ENCODE data around the gene SNX25. TPM values are rescaled to one million over a fixed set of nuclear protein-coding genes. Genes with fewer than 3 reads are reported as not detected.

Gene SNX25
- total RNA-seq, 1 donor from 2014 or later: 29.5 TPM

- DNase-seq (ENCODE audit: low read depth) (no peak), FAIRE-seq (no peak)
- peaks cover 17% of the 10 kb centered on the region for H3K36me3 Mint-ChIP-seq (ENCODE audit: low read depth, unreplicated experiment)
- H3K9me3 ChIP-seq (ENCODE audit: insufficient read depth, low read depth, low read length): no peaks in the 10 kb centered on the region
- H4K20me1 ChIP-seq (ENCODE audit: insufficient read depth, low read length): no peaks in the 10 kb centered on the region
- H3K9ac ChIP-seq (ENCODE audit: low read length): no peak overlapping the region
- H3K27ac ChIP-seq (ENCODE audit: low read depth, low read length): no peak overlapping the region
- no peak overlapping the region for H2AFZ ChIP-seq (ENCODE audit: low read depth, low read length)
- no peaks in the 10 kb centered on the region for H3K27me3 Mint-ChIP-seq (ENCODE audit: low read depth, unreplicated experiment)
- H3K36me3 ChIP-seq (ENCODE audit: insufficient read depth, low read length): peaks cover 34% of the 10 kb centered on the region
- H3K4me2 ChIP-seq (ENCODE audit: low read length): no peak overlapping the region
- no peak overlapping the region for H3K4me3 ChIP-seq (ENCODE audit: insufficient read depth, low read depth, low read length)
- peaks cover 5% of the 10 kb centered on the region for H3K4me1 Mint-ChIP-seq (ENCODE audit: low read depth, unreplicated experiment)
- peaks cover 3% of the 10 kb centered on the region for H3K9me3 Mint-ChIP-seq (ENCODE audit: unreplicated experiment)
- no peaks in the 10 kb centered on the region for H3K27me3 ChIP-seq (ENCODE audit: insufficient read depth, low read length)
- H3K27ac Mint-ChIP-seq (ENCODE audit: unreplicated experiment): no peak overlapping the region
- no peak overlapping the region for H3K4me3 Mint-ChIP-seq (ENCODE audit: unreplicated experiment)
- H3K4me1 ChIP-seq (ENCODE audit: insufficient read depth, low read length): no peaks in the 10 kb centered on the region
- H3K79me2 ChIP-seq (ENCODE audit: insufficient read depth, low read length): no peaks in the 10 kb centered on the region
- TF ChIP-seq EZH2 (IDR thresholded peaks at IDR 0.05; ENCODE audit: insufficient read depth, low read length): no peak
- no peak for TF ChIP-seq CTCF (IDR thresholded peaks at IDR 0.05; ENCODE audit: insufficient read depth, low read depth, low read length)
These were observed 202.5 kb downstream of the SNX25 start for GRCh38 chr4:185411849-185412248.

- Histone ChIP-seq H3K79me2 (ENCODE audit: insufficient read depth, low read length) (no peaks in the 10 kb centered on the region), H3K4me1 (ENCODE audit: insufficient read depth, low read length) (no peaks in the 10 kb centered on the region), H3K9ac (ENCODE audit: low read length) (no peak overlapping the region), H3K9me3 (ENCODE audit: insufficient read depth, low read depth, low read length) (no peaks in the 10 kb centered on the region), H3K4me2 (ENCODE audit: low read length) (no peak overlapping the region), H2AFZ (ENCODE audit: low read depth, low read length) (no peak overlapping the region), H4K20me1 (ENCODE audit: insufficient read depth, low read length) (no peaks in the 10 kb centered on the region), H3K27me3 (ENCODE audit: insufficient read depth, low read length) (no peaks in the 10 kb centered on the region), H3K27ac (ENCODE audit: low read depth, low read length) (no peak overlapping the region), H3K4me3 (ENCODE audit: insufficient read depth, low read depth, low read length) (no peak overlapping the region), H3K36me3 (ENCODE audit: insufficient read depth, low read length) (peaks cover 34% of the 10 kb centered on the region)
- H3K4me3 Mint-ChIP-seq (ENCODE audit: unreplicated experiment): no peak overlapping the region
- TF ChIP-seq EZH2 (IDR thresholded peaks at IDR 0.05; ENCODE audit: insufficient read depth, low read length) (no peak), CTCF (IDR thresholded peaks at IDR 0.05; ENCODE audit: insufficient read depth, low read depth, low read length) (no peak)
- FAIRE-seq: no peak
- H3K36me3 Mint-ChIP-seq (ENCODE audit: low read depth, unreplicated experiment): peaks cover 17% of the 10 kb centered on the region
- peaks cover 3% of the 10 kb centered on the region for H3K9me3 Mint-ChIP-seq (ENCODE audit: unreplicated experiment)
- H3K4me1 Mint-ChIP-seq (ENCODE audit: low read depth, unreplicated experiment): peaks cover 5% of the 10 kb centered on the region
- no peaks in the 10 kb centered on the region for H3K27me3 Mint-ChIP-seq (ENCODE audit: low read depth, unreplicated experiment)
- no peak for DNase-seq (ENCODE audit: low read depth)
- H3K27ac Mint-ChIP-seq (ENCODE audit: unreplicated experiment): no peak overlapping the region
These were observed 203.0 kb downstream of the SNX25 start for GRCh38 chr4:185412412-185412811.

Other genes with a start within 250 kb of the SNX25 start
- gene HELT, start 191.1 kb upstream of the SNX25 start, total RNA-seq: not detected in 2 replicates
- 27.0 and 32.0 TPM in 2 replicates for gene SLC25A4, start 66.3 kb upstream of the SNX25 start, total RNA-seq
- 22.1 and 22.7 TPM in 2 replicates for gene CFAP97, start 5.6 kb upstream of the SNX25 start, total RNA-seq
- gene LRP2BP, start 186.3 kb downstream of the SNX25 start, total RNA-seq: 0.26 and 0.27 TPM in 2 replicates
- gene ANKRD37, start 187.2 kb downstream of the SNX25 start, total RNA-seq: 6.1 and 7.9 TPM in 2 replicates
- gene UFSP2, start 216.4 kb downstream of the SNX25 start, total RNA-seq: 21.8 and 27.5 TPM in 2 replicates